H1 (cell line): Measurements from ENCODE around the gene PES1. TPM values are rescaled to one million over a fixed set of nuclear protein-coding genes. Genes with fewer than 3 reads are reported as not detected.
"Not testable (repeated sequence)": the region's sequence is repeated elsewhere in the genome, so short reads cannot be mapped to it uniquely, and the experiment has no call there.

Experiments
- CTCF ChIA-PET: fragments of 300-600 bp; sonication (Branson Sonifier 250); formaldehyde crosslinking; loops from one replicate; lab custom pipeline; 2021; ENCODE audit not compliant: partially characterized antibody; lab: Charles Lee
- POLR2A ChIA-PET: fragments of 300-600 bp; sonication (Branson Sonifier 250); formaldehyde crosslinking; loops from one replicate; lab custom pipeline; 2021; ENCODE audit warnings: inconsistent platforms; ENCODE audit not compliant: partially characterized antibody; lab: Charles Lee
- DNase-seq, 2 experiments: peaks; one replicate each; pipeline versions ENCODE4 v3.0.0 to v3.0.0-alpha.2; 2010 to 2022; ENCODE audit warnings: low spot score in 2 of 2, low read depth in 1 of 2, mixed read lengths in 1 of 2
- FAIRE-seq: peaks from 2 replicates; lab custom pipeline; 2011; peaks lifted over from hg19 to GRCh38; lab: Jason Lieb, UNC
- H2AFZ ChIP-seq: 2 replicates; pipeline ENCODE4 v1.8.1; 2012; ENCODE audit warnings: low read length, inconsistent platforms
- H2AK5ac ChIP-seq: 2 replicates; pipeline ENCODE4 v1.6.1; 2013; ENCODE audit warnings: low read depth, low read length
- H2BK120ac ChIP-seq: replicated peaks from 2 replicates; pipeline ENCODE3; 2013; ENCODE audit warnings: low read depth, low read length, inconsistent platforms
- H2BK12ac ChIP-seq: 2 replicates; pipeline ENCODE4 v1.6.1; 2013; ENCODE audit warnings: low read depth, low read length
- H2BK15ac ChIP-seq: 2 replicates; pipeline ENCODE4 v1.6.1; 2013; ENCODE audit warnings: low read length
- H2BK20ac ChIP-seq: 2 replicates; pipeline ENCODE4 v1.6.1; 2013; ENCODE audit warnings: low read length
- H2BK5ac ChIP-seq: 2 replicates; pipeline ENCODE4 v1.6.1; 2013; ENCODE audit warnings: low read depth, low read length
- H3K14ac ChIP-seq: 2 replicates; pipeline ENCODE4 v1.6.1; 2013; ENCODE audit warnings: inconsistent platforms; ENCODE audit not compliant: insufficient read length
- H3K18ac ChIP-seq: 2 replicates; pipeline ENCODE4 v1.6.1; 2013; ENCODE audit warnings: low read length; ENCODE audit errors: extremely low read depth
- H3K23ac ChIP-seq: 2 replicates; pipeline ENCODE4 v1.6.1; 2013; ENCODE audit warnings: inconsistent platforms; ENCODE audit not compliant: insufficient read length
- H3K23me2 ChIP-seq: 2 replicates; pipeline ENCODE4 v1.6.1; 2013; ENCODE audit warnings: low read depth, low read length
- H3K27ac ChIP-seq: 2 replicates; pipeline ENCODE4 v1.6.1; 2011; ENCODE audit warnings: low read depth, low read length, inconsistent platforms
- H3K27me3 ChIP-seq, 4 experiments: replicated peaks in 1 of 4; 1 replicate in 1 of 4; 2 replicates in 3 of 4; pipeline versions ENCODE4 v1.6.1 to v1.8.1; 2011 to 2013; ENCODE audit warnings: low read length in 3 of 4, mild to moderate bottlenecking in 3 of 4, inconsistent platforms in 2 of 4, mixed read lengths in 2 of 4, moderate library complexity in 1 of 4; ENCODE audit not compliant: control insufficient read depth in 3 of 4, insufficient read depth in 3 of 4; ENCODE audit errors: extremely low read depth in 1 of 4
- H3K36me3 ChIP-seq, 4 experiments: 2 replicates each; pipeline versions ENCODE4 v1.6.1 to v1.8.1; 2011 to 2013; ENCODE audit warnings: mild to moderate bottlenecking in 4 of 4, low read length in 3 of 4, moderate library complexity in 2 of 4, control low read depth in 1 of 4, inconsistent platforms in 1 of 4; ENCODE audit not compliant: insufficient read depth in 4 of 4, control insufficient read depth in 2 of 4
- H3K4ac ChIP-seq: replicated peaks from 2 replicates; pipeline ENCODE3; 2013; ENCODE audit warnings: low read length, low read depth, mixed read lengths, inconsistent platforms; ENCODE audit not compliant: insufficient read length
- H3K4me1 ChIP-seq, 4 experiments: replicated peaks in 1 of 4; 1 replicate in 1 of 4; 2 replicates in 3 of 4; pipeline versions ENCODE4 v1.6.1 to v1.8.1; 2011 to 2013; ENCODE audit warnings: low read length in 3 of 4, inconsistent platforms in 2 of 4, mixed read lengths in 1 of 4; ENCODE audit not compliant: insufficient read depth in 4 of 4, control insufficient read depth in 3 of 4
- H3K4me2 ChIP-seq, 2 experiments: 2 replicates each; pipeline versions ENCODE4 v1.6.1 to v1.8.1; 2011 to 2013; ENCODE audit warnings: low read depth in 2 of 2, low read length in 2 of 2, control low read depth in 1 of 2, inconsistent platforms in 1 of 2, mild to moderate bottlenecking in 1 of 2; ENCODE audit not compliant: insufficient read depth in 1 of 2
- H3K4me3 ChIP-seq, 4 experiments: fragments of 200-600, 300-600 bp in 1 of 4; sonication (generic), shearing (Covaris generic), sonication (Bioruptor Twin) in 1 of 4; 2 replicates each; pipeline versions ENCODE4 v1.5.1 to v1.8.1; 2011 to 2016; ENCODE audit warnings: low read length in 4 of 4, low read depth in 3 of 4, control low read depth in 2 of 4, inconsistent platforms in 2 of 4, mild to moderate bottlenecking in 2 of 4, mixed read lengths in 1 of 4, moderate library complexity in 1 of 4; ENCODE audit not compliant: insufficient read depth in 2 of 4; ENCODE audit errors: extremely low read depth in 1 of 4
- H3K56ac ChIP-seq: replicated peaks from 2 replicates; pipeline ENCODE3; 2013; ENCODE audit warnings: low read depth, mild to moderate bottlenecking, mixed read lengths, low read length, inconsistent platforms; ENCODE audit not compliant: insufficient read length
- H3K79me1 ChIP-seq: 2 replicates; pipeline ENCODE4 v1.6.1; 2013; ENCODE audit warnings: low read depth, low read length, control low read depth
- H3K79me2 ChIP-seq, 2 experiments: 2 replicates each; pipeline versions ENCODE4 v1.6.1 to v1.8.1; 2012 to 2013; ENCODE audit warnings: low read length in 2 of 2, mild to moderate bottlenecking in 2 of 2, inconsistent platforms in 1 of 2; ENCODE audit not compliant: insufficient read depth in 2 of 2, control insufficient read depth in 1 of 2
- H3K9ac ChIP-seq, 4 experiments: replicated peaks in 1 of 4; 1 replicate in 1 of 4; 2 replicates in 3 of 4; pipeline versions ENCODE4 v1.6.1 to v1.8.1; 2011 to 2013; ENCODE audit warnings: low read depth in 3 of 4, low read length in 3 of 4, control low read depth in 2 of 4, mild to moderate bottlenecking in 2 of 4, moderate library complexity in 2 of 4, inconsistent platforms in 1 of 4; ENCODE audit errors: extremely low read depth in 1 of 4
- H3K9me3 ChIP-seq, 2 experiments: 2 replicates each; pipeline versions ENCODE4 v1.6.1 to v1.8.1; 2012 to 2013; ENCODE audit warnings: mild to moderate bottlenecking in 2 of 2, moderate library complexity in 2 of 2, control low read depth in 1 of 2, inconsistent platforms in 1 of 2, low read depth in 1 of 2, low read length in 1 of 2, mixed read lengths in 1 of 2; ENCODE audit not compliant: insufficient read depth in 2 of 2
- H4K20me1 ChIP-seq, 2 experiments: replicated peaks in 1 of 2; 2 replicates each; pipeline versions ENCODE3 to v1.8.1; 2011 to 2013; ENCODE audit warnings: inconsistent platforms in 2 of 2, low read length in 2 of 2, mild to moderate bottlenecking in 1 of 2; ENCODE audit not compliant: insufficient read depth in 2 of 2, control insufficient read depth in 1 of 2
- H4K5ac ChIP-seq: 2 replicates; pipeline ENCODE4 v1.6.1; 2013; ENCODE audit warnings: low read length, low read depth, mixed read lengths, inconsistent platforms; ENCODE audit not compliant: insufficient read length
- H4K8ac ChIP-seq: 2 replicates; pipeline ENCODE4 v1.8.0; 2013; ENCODE audit warnings: mild to moderate bottlenecking, moderate library complexity, low read length, inconsistent platforms; ENCODE audit not compliant: insufficient read depth; ENCODE audit errors: extremely low read depth
- H4K91ac ChIP-seq: replicated peaks from 2 replicates; pipeline ENCODE3; 2013; ENCODE audit warnings: low read length, mixed read lengths, inconsistent platforms; ENCODE audit not compliant: insufficient read length
- WGBS, 2 experiments: shearing (Covaris generic) in 1 of 2; methylation state at CpG; one replicate each; pipeline versions ENCODE4 v1.1.6 to v1.1.7; 2013 to 2015; ENCODE audit warnings: low lambda C conversion rate in 2 of 2, mixed read lengths in 2 of 2, inconsistent platforms in 1 of 2, low coverage in 1 of 2, missing lambda C conversion rate in 1 of 2; ENCODE audit not compliant: insufficient replicate concordance in 2 of 2, insufficient coverage in 1 of 2, insufficient read length in 1 of 2; ENCODE audit errors: extremely low coverage in 1 of 2, missing lambda C conversion rate in 1 of 2; 5-methylcytosine and 5-hydroxymethylcytosine counted together
- polyA plus RNA-seq, 7 experiments: library from polyadenylated mRNA; depleted of rRNA in 3 of 7; stranded (reverse) in 5 of 7; unstranded in 2 of 7; fragments of >200 nt in 5 of 7; fragments of 200-250 nt in 2 of 7; gene quantifications; 1 replicate in 5 of 7; 2 replicates in 1 of 7; 4 replicates in 1 of 7; pipeline versions ENCODE4 v1.2.1 to v1.2.3, GENCODE V29; 2011 to 2013; ENCODE audit warnings: missing spikeins in 2 of 7, mixed read lengths in 2 of 7
- total RNA-seq: library from RNA; stranded (reverse); fragmentation: NEBNext Ultra II Directional; extraction: Animal tissue kit (Norgen Biotek cat#: 25700); gene quantifications from 2 replicates; pipeline ENCODE4 v1.2.1, GENCODE V29; 2021

The PES1 gene
- total and polyA plus RNA-seq, 2 of the 8 experiments (the other 6 are each of a cell fraction or from before 2014, with no cell fraction given), result 121 to 191 TPM

DNA sequence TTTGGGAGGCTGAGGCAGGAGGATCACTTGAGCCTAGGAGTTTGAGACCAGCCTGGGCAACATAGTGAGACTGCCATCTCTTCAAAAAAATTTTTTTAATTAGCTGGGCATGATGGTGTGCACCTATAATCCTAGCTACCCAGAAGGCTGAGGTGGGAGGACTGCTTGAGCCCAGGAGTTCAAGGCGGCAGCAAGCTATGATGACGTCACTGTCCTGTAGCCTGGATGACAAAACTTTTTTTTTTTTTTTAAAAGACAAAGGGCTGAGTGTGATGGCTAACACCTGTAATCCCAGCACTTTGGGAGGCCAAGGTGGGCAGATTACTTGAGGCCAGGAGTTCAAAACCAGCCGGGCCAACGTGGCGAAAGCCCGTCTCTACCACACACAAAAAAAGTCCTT is 28.2 kb upstream of the PES1 start:
- H3K79me2 ChIP-seq, H2BK5ac ChIP-seq, H3K4me3 ChIP-seq, H3K4ac ChIP-seq, H3K79me1 ChIP-seq, H3K4me1 ChIP-seq, H3K4me2 ChIP-seq, H3K9me3 ChIP-seq, H2BK20ac ChIP-seq, H2BK120ac ChIP-seq, H4K20me1 ChIP-seq, H4K5ac ChIP-seq, H3K56ac ChIP-seq, H2AFZ ChIP-seq, DNase-seq, H4K8ac ChIP-seq, FAIRE-seq, H3K23me2 ChIP-seq, H3K18ac ChIP-seq, H3K27me3 ChIP-seq, H3K9ac ChIP-seq, H3K23ac ChIP-seq, H3K27ac ChIP-seq, H2AK5ac ChIP-seq, H2BK12ac ChIP-seq, H3K14ac ChIP-seq, H4K91ac ChIP-seq, H2BK15ac ChIP-seq: not testable (repeated sequence)
- ChIA-PET CTCF (interaction anchor here (0.6 to 4.0 kb wide), 4 partner anchors 15 to 310 kb away, joined by 3 to 21 read pairs (median 4); partner anchors contain the start of gene SLC35E4), POLR2A (interaction anchor here (1.1 to 2.9 kb wide), 3 partner anchors 9 to 12 kb away, joined by 3 to 10 read pairs (median 3); partner anchors contain the start of gene TCN2)
- peaks cover 5 to 53% (median 39%) of the 10 kb centered on the region in 4 experiments; a peak in 7 of 8 replicates for H3K36me3 ChIP-seq
- 93% methylated on average over 6 of the region's 6 CpGs; no CpG with 5 or more reads in 1 of the 2 experiments for WGBS, 2 experiments
